GM12878 (cell line): ENCODE measurements around the gene RPS6KA2.

ENCODE experiments used
- POLR2AphosphoS5 ChIP-seq: IDR thresholded peaks from 2 replicates; pipeline ENCODE4 v1.6.1; 2011; ENCODE audit warnings: mild to moderate bottlenecking, low read length, inconsistent platforms
- SMC3 ChIP-seq: IDR thresholded peaks from 2 replicates; pipeline ENCODE4 v1.6.1; 2011; ENCODE audit warnings: low read length, improper control_type of control experiment, borderline replicate concordance
- TF ChIP-seq, protein P1 (sequence below), 3 experiments: IDR thresholded peaks in 2 of 3; conservative IDR thresholded peaks in 1 of 3; 2 replicates each; pipeline ENCODE4 v1.5.1; 2011; ENCODE audit warnings: low read depth in 3 of 3, low read length in 3 of 3, mild to moderate bottlenecking in 3 of 3, control low read depth in 2 of 3, moderate library complexity in 2 of 3, inconsistent platforms in 1 of 3, mixed read lengths in 1 of 3; ENCODE audit not compliant: control insufficient read depth in 2 of 3, insufficient read depth in 1 of 3; ENCODE audit errors: extremely low read depth in 1 of 3
- TF ChIP-seq, protein P2 (sequence below): IDR thresholded peaks from 2 replicates; pipeline ENCODE4 v1.6.1; 2011; ENCODE audit warnings: mild to moderate bottlenecking, low read depth, low read length, moderate library complexity; ENCODE audit not compliant: insufficient replicate concordance

DNA sequence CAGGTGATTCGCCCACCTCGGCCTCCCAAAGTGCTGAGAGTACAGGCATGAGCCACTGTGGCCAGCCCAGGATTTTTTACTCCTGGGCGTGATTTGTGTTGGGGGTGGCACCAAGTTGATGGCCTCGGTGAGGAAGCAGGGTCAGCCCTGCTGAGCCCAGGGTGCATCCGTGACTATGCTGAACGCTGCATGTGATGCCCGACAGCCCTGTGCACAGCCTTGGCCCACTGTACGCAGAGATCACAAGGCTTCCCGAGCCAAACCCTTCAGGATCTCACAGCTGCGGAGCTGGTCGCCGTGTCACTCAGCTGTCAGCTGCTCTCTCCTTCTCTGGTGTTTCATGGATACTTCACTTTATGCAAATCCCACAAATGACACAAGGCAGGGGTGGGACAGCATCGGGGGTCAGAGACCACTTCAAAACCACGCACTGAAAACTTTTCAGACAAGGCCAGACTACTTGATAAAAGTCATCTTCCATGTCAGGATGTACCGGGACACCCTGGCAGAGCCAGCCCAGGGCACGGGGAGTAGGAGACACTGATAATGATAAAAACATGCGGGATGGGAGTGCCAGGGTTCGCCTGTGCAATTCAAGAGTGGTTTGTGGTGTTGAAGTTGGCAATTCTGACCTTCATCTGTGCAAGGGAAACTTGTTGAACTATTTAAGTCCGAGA is 31.2 kb upstream of the RPS6KA2 start:
- TF ChIP-seq, protein P1, sequence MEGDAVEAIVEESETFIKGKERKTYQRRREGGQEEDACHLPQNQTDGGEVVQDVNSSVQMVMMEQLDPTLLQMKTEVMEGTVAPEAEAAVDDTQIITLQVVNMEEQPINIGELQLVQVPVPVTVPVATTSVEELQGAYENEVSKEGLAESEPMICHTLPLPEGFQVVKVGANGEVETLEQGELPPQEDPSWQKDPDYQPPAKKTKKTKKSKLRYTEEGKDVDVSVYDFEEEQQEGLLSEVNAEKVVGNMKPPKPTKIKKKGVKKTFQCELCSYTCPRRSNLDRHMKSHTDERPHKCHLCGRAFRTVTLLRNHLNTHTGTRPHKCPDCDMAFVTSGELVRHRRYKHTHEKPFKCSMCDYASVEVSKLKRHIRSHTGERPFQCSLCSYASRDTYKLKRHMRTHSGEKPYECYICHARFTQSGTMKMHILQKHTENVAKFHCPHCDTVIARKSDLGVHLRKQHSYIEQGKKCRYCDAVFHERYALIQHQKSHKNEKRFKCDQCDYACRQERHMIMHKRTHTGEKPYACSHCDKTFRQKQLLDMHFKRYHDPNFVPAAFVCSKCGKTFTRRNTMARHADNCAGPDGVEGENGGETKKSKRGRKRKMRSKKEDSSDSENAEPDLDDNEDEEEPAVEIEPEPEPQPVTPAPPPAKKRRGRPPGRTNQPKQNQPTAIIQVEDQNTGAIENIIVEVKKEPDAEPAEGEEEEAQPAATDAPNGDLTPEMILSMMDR (IDR thresholded peaks at IDR 0.05 in 2 of 3, conservative IDR thresholded peaks at IDR 0.05 in 1 of 3; ENCODE audit: control insufficient read depth in 2 of 3, extremely low read depth in 1 of 3, insufficient read depth in 1 of 3, low read depth in 3 of 3, low read length in 3 of 3), result no peak
- TF ChIP-seq POLR2AphosphoS5, result no peak
- no peak for TF ChIP-seq SMC3
- TF ChIP-seq, protein P2, sequence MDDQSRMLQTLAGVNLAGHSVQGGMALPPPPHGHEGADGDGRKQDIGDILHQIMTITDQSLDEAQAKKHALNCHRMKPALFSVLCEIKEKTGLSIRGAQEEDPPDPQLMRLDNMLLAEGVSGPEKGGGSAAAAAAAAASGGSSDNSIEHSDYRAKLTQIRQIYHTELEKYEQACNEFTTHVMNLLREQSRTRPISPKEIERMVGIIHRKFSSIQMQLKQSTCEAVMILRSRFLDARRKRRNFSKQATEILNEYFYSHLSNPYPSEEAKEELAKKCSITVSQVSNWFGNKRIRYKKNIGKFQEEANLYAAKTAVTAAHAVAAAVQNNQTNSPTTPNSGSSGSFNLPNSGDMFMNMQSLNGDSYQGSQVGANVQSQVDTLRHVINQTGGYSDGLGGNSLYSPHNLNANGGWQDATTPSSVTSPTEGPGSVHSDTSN, result no peak
